HG03457 (cell line): Measurements from ENCODE around the gene RHOBTB3.
"Not testable (repeated sequence)": the region's sequence is repeated elsewhere in the genome, so short reads cannot be mapped to it uniquely, and the experiment has no call there.

ENCODE experiments used
- ATAC-seq: cut with Tn5 transposase; IDR thresholded peaks from one replicate; pipeline ENCODE4 v1.9.1; 2021; ENCODE audit warnings: moderate number of reproducible peaks; ENCODE audit not compliant: unreplicated experiment

Gene RHOBTB3

GRCh38 chr5:95712347-95712958, 18.7 kb upstream of the RHOBTB3 start:
- ATAC-seq: no peak

- ATAC-seq: not testable (repeated sequence)
These were observed 17.9 kb upstream of the RHOBTB3 start for GRCh38 chr5:95713246-95713645.

- ATAC-seq: no peak
These were observed 17.0 kb upstream of the RHOBTB3 start for GRCh38 chr5:95713960-95714710.

- ATAC-seq: no peak
These were observed 15.2 kb upstream of the RHOBTB3 start for GRCh38 chr5:95715799-95716461.

GRCh38 chr5:95717439-95717838, 13.7 kb upstream of the RHOBTB3 start:
- ATAC-seq: no peak

- ATAC-seq: peak; percentile 79
These were observed 12.9 kb upstream of the RHOBTB3 start for GRCh38 chr5:95718203-95718602.

- ATAC-seq: no peak
These were observed 12.4 kb upstream of the RHOBTB3 start for GRCh38 chr5:95718738-95719137.

GRCh38 chr5:95720094-95720786, 10.9 kb upstream of the RHOBTB3 start:
- ATAC-seq: no peak

- no peak for ATAC-seq
These were observed 9.4 kb upstream of the RHOBTB3 start for GRCh38 chr5:95721582-95722295.

- ATAC-seq: no peak
These were observed 7.3 kb upstream of the RHOBTB3 start for GRCh38 chr5:95723632-95724369.

- no peak for ATAC-seq
These were observed 5.9 kb upstream of the RHOBTB3 start for GRCh38 chr5:95725071-95725820.

GRCh38 chr5:95725937-95726810, 5.0 kb upstream of the RHOBTB3 start:
- no peak for ATAC-seq

GRCh38 chr5:95726811-95727763, 4.0 kb upstream of the RHOBTB3 start:
- ATAC-seq: no peak

GRCh38 chr5:95727764-95728191, 3.4 kb upstream of the RHOBTB3 start:
- peak; percentile 36 for ATAC-seq

- ATAC-seq: no peak
These were observed 2.5 kb upstream of the RHOBTB3 start for GRCh38 chr5:95728494-95729114.

- ATAC-seq: no peak
These were observed 1.8 kb upstream of the RHOBTB3 start for GRCh38 chr5:95729115-95730010.
